HL-60 (cell line): ENCODE results near the gene SCFD1.
A peak's percentile ranks its signal among the peaks of the same experiment; 100 is the strongest.
"Not testable (repeated sequence)": the region's sequence is repeated elsewhere in the genome, so short reads cannot be mapped to it uniquely, and the experiment has no call there.

Experiments used
- DNase-seq, 2 experiments: peaks; one replicate each; pipeline ENCODE4 v3.0.0-alpha.2; 2010 to 2020; ENCODE audit warnings: low read depth in 1 of 2, low spot score in 1 of 2
- H3K27ac ChIP-seq: fragments of 250-450 bp; sonication (Bioruptor Pico); replicated peaks from 2 replicates; pipeline ENCODE4 v1.5.1; 2020; ENCODE audit warnings: mild to moderate bottlenecking, moderate library complexity
- H3K27me3 ChIP-seq: fragments of 250-450 bp; sonication (Bioruptor Pico); 2 replicates; pipeline ENCODE4 v1.5.1; 2021; ENCODE audit warnings: mild to moderate bottlenecking, moderate library complexity; ENCODE audit not compliant: insufficient read depth, poor library complexity, severe bottlenecking
- H3K4me3 ChIP-seq: replicated peaks from 2 replicates; pipeline ENCODE4 v1.5.1; 2011; ENCODE audit warnings: mild to moderate bottlenecking, control low read depth, low read length; ENCODE audit not compliant: insufficient read depth
- GABPA ChIP-seq: IDR thresholded peaks from 2 replicates; pipeline ENCODE4 v1.6.1; 2012; ENCODE audit warnings: low read depth
- POLR2AphosphoS5 ChIP-seq: IDR thresholded peaks from 2 replicates; pipeline ENCODE4 v1.6.1; 2012; ENCODE audit warnings: low read depth
- SPI1 ChIP-seq: IDR thresholded peaks from 2 replicates; pipeline ENCODE4 v1.6.1; 2012; ENCODE audit warnings: low read depth, mild to moderate bottlenecking, borderline replicate concordance
- TF ChIP-seq, protein P1 (sequence below): IDR thresholded peaks from one replicate; pipeline ENCODE4 v1.5.1; 2011; ENCODE audit warnings: low read length, control low read depth, inconsistent platforms; ENCODE audit not compliant: insufficient read depth
- TF ChIP-seq, protein P2 (sequence below): IDR thresholded peaks from 2 replicates; pipeline ENCODE4 v1.6.1; 2012; ENCODE audit warnings: low read depth; ENCODE audit not compliant: insufficient replicate concordance

SCFD1 gene

DNA sequence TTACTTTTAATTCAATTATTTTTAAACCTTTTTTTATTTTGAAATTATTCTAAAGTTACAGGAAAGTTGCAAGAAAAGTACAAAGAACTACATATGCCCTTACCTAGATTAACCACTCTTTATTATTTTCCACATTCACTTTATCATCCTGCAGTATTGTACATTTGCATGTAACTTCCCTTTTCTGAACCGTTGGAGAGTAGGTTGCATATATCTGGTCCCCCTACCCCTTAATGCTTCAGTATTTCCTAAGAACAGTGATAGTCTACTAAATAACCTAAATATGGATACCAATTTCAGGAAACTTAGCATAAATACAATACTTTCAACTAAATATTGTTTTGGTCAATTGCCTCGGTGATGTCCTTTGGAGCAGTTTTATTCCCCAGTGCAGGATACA lies 48.2 kb upstream of the SCFD1 start:
- Histone ChIP-seq H3K27ac (peak overlapping the region; percentile 21; the same call in 1 of the 2 replicates), H3K27me3 (no peaks in the 10 kb centered on the region), H3K4me3 (no peak overlapping the region)
- TF ChIP-seq, protein P1, sequence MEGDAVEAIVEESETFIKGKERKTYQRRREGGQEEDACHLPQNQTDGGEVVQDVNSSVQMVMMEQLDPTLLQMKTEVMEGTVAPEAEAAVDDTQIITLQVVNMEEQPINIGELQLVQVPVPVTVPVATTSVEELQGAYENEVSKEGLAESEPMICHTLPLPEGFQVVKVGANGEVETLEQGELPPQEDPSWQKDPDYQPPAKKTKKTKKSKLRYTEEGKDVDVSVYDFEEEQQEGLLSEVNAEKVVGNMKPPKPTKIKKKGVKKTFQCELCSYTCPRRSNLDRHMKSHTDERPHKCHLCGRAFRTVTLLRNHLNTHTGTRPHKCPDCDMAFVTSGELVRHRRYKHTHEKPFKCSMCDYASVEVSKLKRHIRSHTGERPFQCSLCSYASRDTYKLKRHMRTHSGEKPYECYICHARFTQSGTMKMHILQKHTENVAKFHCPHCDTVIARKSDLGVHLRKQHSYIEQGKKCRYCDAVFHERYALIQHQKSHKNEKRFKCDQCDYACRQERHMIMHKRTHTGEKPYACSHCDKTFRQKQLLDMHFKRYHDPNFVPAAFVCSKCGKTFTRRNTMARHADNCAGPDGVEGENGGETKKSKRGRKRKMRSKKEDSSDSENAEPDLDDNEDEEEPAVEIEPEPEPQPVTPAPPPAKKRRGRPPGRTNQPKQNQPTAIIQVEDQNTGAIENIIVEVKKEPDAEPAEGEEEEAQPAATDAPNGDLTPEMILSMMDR = no peak
- no peak for TF ChIP-seq POLR2AphosphoS5
- TF ChIP-seq, protein P2, sequence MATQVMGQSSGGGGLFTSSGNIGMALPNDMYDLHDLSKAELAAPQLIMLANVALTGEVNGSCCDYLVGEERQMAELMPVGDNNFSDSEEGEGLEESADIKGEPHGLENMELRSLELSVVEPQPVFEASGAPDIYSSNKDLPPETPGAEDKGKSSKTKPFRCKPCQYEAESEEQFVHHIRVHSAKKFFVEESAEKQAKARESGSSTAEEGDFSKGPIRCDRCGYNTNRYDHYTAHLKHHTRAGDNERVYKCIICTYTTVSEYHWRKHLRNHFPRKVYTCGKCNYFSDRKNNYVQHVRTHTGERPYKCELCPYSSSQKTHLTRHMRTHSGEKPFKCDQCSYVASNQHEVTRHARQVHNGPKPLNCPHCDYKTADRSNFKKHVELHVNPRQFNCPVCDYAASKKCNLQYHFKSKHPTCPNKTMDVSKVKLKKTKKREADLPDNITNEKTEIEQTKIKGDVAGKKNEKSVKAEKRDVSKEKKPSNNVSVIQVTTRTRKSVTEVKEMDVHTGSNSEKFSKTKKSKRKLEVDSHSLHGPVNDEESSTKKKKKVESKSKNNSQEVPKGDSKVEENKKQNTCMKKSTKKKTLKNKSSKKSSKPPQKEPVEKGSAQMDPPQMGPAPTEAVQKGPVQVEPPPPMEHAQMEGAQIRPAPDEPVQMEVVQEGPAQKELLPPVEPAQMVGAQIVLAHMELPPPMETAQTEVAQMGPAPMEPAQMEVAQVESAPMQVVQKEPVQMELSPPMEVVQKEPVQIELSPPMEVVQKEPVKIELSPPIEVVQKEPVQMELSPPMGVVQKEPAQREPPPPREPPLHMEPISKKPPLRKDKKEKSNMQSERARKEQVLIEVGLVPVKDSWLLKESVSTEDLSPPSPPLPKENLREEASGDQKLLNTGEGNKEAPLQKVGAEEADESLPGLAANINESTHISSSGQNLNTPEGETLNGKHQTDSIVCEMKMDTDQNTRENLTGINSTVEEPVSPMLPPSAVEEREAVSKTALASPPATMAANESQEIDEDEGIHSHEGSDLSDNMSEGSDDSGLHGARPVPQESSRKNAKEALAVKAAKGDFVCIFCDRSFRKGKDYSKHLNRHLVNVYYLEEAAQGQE = no peak
- no peak for TF ChIP-seq GABPA
- no peak for TF ChIP-seq SPI1
- DNase-seq = peak in 1 of 2 experiments; percentile 8

DNA sequence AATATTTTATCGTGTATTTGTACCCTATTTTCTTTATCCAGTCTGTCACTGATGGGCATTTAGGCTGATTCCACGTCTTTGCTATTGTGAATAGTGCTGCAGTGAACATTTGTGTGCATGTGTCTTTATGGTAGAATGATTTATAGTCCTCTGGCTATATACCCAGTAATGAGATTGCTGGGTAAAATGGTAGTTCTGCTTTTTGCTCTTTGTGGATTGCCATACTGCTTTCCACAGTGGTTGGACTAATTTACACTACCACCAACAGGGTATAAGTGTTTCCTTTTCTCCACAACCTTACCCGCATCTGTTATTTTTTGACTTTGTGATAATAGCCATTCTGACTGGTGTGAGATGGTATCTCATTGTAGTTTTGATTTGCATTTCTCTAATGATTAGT lies 47.3 kb upstream of the SCFD1 start:
- H3K27ac ChIP-seq, H3K4me3 ChIP-seq, H3K27me3 ChIP-seq: not testable (repeated sequence)
- peak; percentile 16; the same call in 1 of the 2 replicates for TF ChIP-seq SPI1
- DNase-seq = peak in 1 of 2 experiments; percentile 12

DNA sequence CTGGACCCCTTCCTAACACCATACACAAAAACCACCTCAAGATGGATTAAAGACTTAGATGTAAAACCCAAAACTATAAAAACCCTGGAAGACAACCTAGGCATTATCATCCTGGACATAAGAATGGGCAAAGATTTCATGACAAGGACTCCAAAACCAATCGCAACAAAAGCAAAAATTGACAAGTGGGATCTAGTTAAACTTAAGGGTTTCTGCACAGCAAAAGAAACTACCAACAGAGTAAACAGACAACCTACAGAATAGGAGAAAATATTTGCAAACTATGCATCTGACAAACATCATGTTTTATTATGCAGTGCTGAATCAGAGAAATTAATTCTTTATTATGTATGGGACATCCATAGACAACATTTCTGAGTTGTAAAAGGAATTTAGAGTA lies 45.8 kb upstream of the SCFD1 start:
- H3K27ac ChIP-seq, DNase-seq, H3K27me3 ChIP-seq, H3K4me3 ChIP-seq: not testable (repeated sequence)

DNA sequence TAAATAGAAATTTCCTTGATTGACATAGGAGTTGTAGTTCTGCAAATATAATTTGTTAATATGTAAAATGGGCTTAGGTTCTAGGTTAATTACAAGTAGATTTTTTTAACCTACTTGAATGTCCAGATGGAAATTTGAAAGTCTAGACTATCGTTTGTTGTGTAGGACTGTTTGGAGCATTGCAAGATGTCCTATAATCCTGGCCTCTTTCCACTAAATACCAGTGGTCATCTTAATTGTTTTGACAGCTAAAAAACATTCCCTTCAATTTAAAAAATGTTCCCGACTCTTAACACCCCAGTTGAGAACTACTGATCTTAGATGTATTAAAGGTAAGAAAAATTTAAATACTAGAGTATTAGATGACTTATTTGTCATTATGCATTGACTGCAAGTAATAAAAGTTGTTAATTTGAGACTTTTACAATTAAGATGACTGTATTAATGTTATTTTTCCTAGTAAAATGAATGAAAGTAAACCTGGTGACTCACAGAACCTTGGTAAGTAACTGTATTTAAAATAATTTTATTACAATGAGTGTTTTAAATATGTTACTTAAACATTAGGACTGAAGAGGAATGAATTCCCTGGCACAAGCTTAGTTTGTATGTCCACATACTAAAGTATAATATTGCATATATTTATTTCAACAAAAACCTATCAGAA lies 41.4 kb upstream of the SCFD1 start:
- H3K4me3 ChIP-seq = no peak overlapping the region
- no peaks in the 10 kb centered on the region for H3K27me3 ChIP-seq
- TF ChIP-seq POLR2AphosphoS5 (no peak), GABPA (no peak), SPI1 (no peak)
- TF ChIP-seq, protein P2 = no peak
- TF ChIP-seq, protein P1 = no peak
- DNase-seq = no peak
- no peak overlapping the region for H3K27ac ChIP-seq

DNA sequence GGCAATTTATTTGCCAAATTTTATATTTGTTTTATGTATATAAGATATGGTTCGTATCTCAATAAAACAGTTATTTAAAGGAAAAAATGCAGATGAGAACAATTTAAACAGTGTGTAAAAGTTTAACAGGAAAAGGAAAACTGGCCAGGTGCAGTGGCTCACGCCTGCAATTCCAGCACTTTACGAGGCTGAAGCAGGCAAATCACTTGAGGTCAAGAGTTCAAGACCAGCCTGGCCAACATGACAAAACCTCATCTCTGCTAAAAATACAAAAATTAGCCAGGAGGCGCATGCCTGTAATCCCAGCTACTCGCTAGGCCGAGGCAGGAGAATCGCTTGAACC lies 40.9 kb upstream of the SCFD1 start:
- no peak for DNase-seq
- TF ChIP-seq, protein P1 = no peak
- Histone ChIP-seq H3K4me3 (no peak overlapping the region), H3K27ac (no peak overlapping the region), H3K27me3 (no peaks in the 10 kb centered on the region)
